Osteoblast (primary cell): ENCODE results near the gene RABGAP1L. TPM values are rescaled to one million over a fixed set of nuclear protein-coding genes. Genes with fewer than 3 reads are reported as not detected.

Experiments used
- DNase-seq: peaks from one replicate; pipeline ENCODE4 v3.0.0; 2011; ENCODE audit warnings: low spot score, mixed read lengths; ENCODE audit not compliant: insufficient read length; ENCODE audit errors: missing footprints
- H2AFZ ChIP-seq: 2 replicates; pipeline ENCODE4 v1.6.0; 2011; ENCODE audit warnings: mild to moderate bottlenecking, low read length
- H3K27ac ChIP-seq: 2 replicates; pipeline ENCODE4 v1.5.1; 2011; ENCODE audit warnings: mild to moderate bottlenecking, low read depth, low read length, moderate library complexity
- H3K27me3 ChIP-seq: 2 replicates; pipeline ENCODE4 v1.6.0; 2012; ENCODE audit warnings: mild to moderate bottlenecking, control low read depth, inconsistent platforms, low read length, moderate library complexity; ENCODE audit not compliant: insufficient read depth
- H3K36me3 ChIP-seq: 2 replicates; pipeline ENCODE4 v1.5.1; 2011; ENCODE audit warnings: mild to moderate bottlenecking, low read length, control low read depth, moderate library complexity; ENCODE audit not compliant: insufficient read depth
- H3K4me1 ChIP-seq: 2 replicates; pipeline ENCODE4 v1.5.1; 2011; ENCODE audit warnings: mild to moderate bottlenecking, low read length, control low read depth, moderate library complexity; ENCODE audit not compliant: insufficient read depth
- H3K4me2 ChIP-seq: 2 replicates; pipeline ENCODE4 v1.6.0; 2011; ENCODE audit warnings: mild to moderate bottlenecking, low read length; ENCODE audit not compliant: insufficient read depth
- H3K4me3 ChIP-seq: fragments of 200-600 bp; sonication (generic); 3 replicates; pipeline ENCODE4 v1.5.1; 2012; ENCODE audit warnings: mild to moderate bottlenecking, low read length, inconsistent platforms; ENCODE audit not compliant: insufficient read depth
- H3K79me2 ChIP-seq: 2 replicates; pipeline ENCODE4 v1.6.0; 2012; ENCODE audit warnings: mild to moderate bottlenecking, low read length, control low read depth, inconsistent platforms; ENCODE audit not compliant: insufficient read depth
- H3K9me3 ChIP-seq: 2 replicates; pipeline ENCODE4 v1.5.1; 2011; ENCODE audit warnings: low read depth, low read length, control low read depth
- H4K20me1 ChIP-seq: 2 replicates; pipeline ENCODE4 v1.6.0; 2012; ENCODE audit warnings: mild to moderate bottlenecking, low read length, control low read depth; ENCODE audit not compliant: insufficient read depth
- CTCF ChIP-seq: IDR thresholded peaks from 2 replicates; pipeline ENCODE4 v1.5.1; 2011; ENCODE audit warnings: mild to moderate bottlenecking, low read depth, low read length, moderate library complexity; ENCODE audit errors: extremely low read depth
- total RNA-seq: library from RNA; depleted of rRNA; stranded (reverse); fragments of >200 nt; gene quantifications from 2 replicates; pipeline ENCODE4 v1.2.3, GENCODE V29; 2012

The RABGAP1L gene
- total RNA-seq, 1 donor: 30.0 TPM

GRCh38 chr1:174265282-174265681 is 106.0 kb downstream of the RABGAP1L start:
- Histone ChIP-seq H4K20me1 (no peaks in the 10 kb centered on the region), H3K79me2 (no peaks in the 10 kb centered on the region), H3K4me2 (no peak overlapping the region), H3K27ac (no peak overlapping the region), H3K4me1 (no peaks in the 10 kb centered on the region), H3K36me3 (no peaks in the 10 kb centered on the region), H3K27me3 (no peaks in the 10 kb centered on the region), H2AFZ (no peak overlapping the region), H3K9me3 (no peaks in the 10 kb centered on the region), H3K4me3 (no peak overlapping the region)
- no peak for TF ChIP-seq CTCF
- DNase-seq: no peak

GRCh38 chr1:174266476-174266875 is 107.2 kb downstream of the RABGAP1L start:
- Histone ChIP-seq H3K4me3 (no peak overlapping the region), H4K20me1 (no peaks in the 10 kb centered on the region), H3K27ac (no peak overlapping the region), H3K79me2 (no peaks in the 10 kb centered on the region), H3K4me1 (no peaks in the 10 kb centered on the region), H3K9me3 (no peaks in the 10 kb centered on the region), H2AFZ (no peak overlapping the region), H3K36me3 (no peaks in the 10 kb centered on the region), H3K4me2 (no peak overlapping the region), H3K27me3 (no peaks in the 10 kb centered on the region)
- no peak for TF ChIP-seq CTCF
- DNase-seq: no peak

- Histone ChIP-seq H3K27me3 (no peaks in the 10 kb centered on the region), H3K4me1 (no peaks in the 10 kb centered on the region), H3K4me2 (no peak overlapping the region), H3K4me3 (no peak overlapping the region), H3K9me3 (no peaks in the 10 kb centered on the region), H3K79me2 (no peaks in the 10 kb centered on the region), H2AFZ (no peak overlapping the region), H4K20me1 (no peaks in the 10 kb centered on the region), H3K27ac (no peak overlapping the region), H3K36me3 (no peaks in the 10 kb centered on the region)
- no peak for TF ChIP-seq CTCF
- no peak for DNase-seq
Measured at GRCh38 chr1:174266991-174267612, 107.8 kb downstream of the RABGAP1L start.

GRCh38 chr1:174269989-174270651 is 110.8 kb downstream of the RABGAP1L start:
- Histone ChIP-seq H3K27me3 (no peaks in the 10 kb centered on the region), H3K27ac (no peak overlapping the region), H2AFZ (no peak overlapping the region), H3K4me3 (no peak overlapping the region), H3K79me2 (no peaks in the 10 kb centered on the region), H3K4me1 (no peaks in the 10 kb centered on the region), H4K20me1 (no peaks in the 10 kb centered on the region), H3K36me3 (no peaks in the 10 kb centered on the region), H3K9me3 (no peaks in the 10 kb centered on the region), H3K4me2 (no peak overlapping the region)
- TF ChIP-seq CTCF: no peak
- DNase-seq: no peak
